ENCODE measurements around the gene METRNL.

Gene METRNL

DNA sequence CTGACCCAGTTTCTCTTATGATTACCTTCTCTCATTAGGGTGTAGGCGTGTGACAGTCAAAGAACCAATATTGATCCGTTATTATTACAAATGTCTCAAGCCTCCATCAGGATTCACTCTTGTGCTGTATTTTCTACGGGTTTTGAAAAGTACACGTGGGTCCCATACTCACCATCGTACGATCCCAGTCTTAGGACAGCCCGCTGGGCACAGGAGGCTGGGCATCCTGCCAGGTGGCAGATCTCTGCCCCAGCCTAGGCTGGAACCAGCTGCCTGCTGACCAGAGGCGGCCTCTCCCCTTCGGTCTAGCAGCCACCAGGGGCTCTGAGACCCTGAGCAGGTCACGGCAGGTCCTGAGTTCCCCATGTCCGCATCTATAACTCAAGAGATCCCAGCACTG, 2.0 kb upstream of the METRNL start:
- ChIA-PET CTCF (interaction anchor here (1.0 kb wide), 1 partner anchor 123 kb away, joined by 3 read pairs; no protein-coding TSS in a partner anchor), POLR2A (no interaction called here)
- peaks cover 0 to 28% (median 10%) of the 10 kb centered on the region in 5 experiments for H3K27me3 ChIP-seq (replicated peaks in 2 of 5; ENCODE audit: control insufficient read depth in 4 of 5, insufficient read depth in 5 of 5, low read length in 4 of 5)
- peaks cover 4 to 33% (median 31%) of the 10 kb centered on the region in 4 experiments for H3K4me1 ChIP-seq (ENCODE audit: control extremely low read depth in 1 of 4, control insufficient read depth in 4 of 4, insufficient read depth in 4 of 4, low read length in 3 of 4)
- no peak overlapping the region for H3K27ac ChIP-seq (ENCODE audit: insufficient read depth in 1 of 2, low read depth in 1 of 2, low read length in 2 of 2, poor library complexity in 1 of 2, severe bottlenecking in 2 of 2)
- no peaks in the 10 kb centered on the region for H3K36me3 ChIP-seq (ENCODE audit: control insufficient read depth in 4 of 4, insufficient read depth in 4 of 4, low read length in 3 of 4)
- H3K9me3 ChIP-seq (ENCODE audit: control extremely low read depth in 1 of 5, control insufficient read depth in 4 of 5, insufficient read depth in 2 of 5, low read depth in 1 of 5, low read length in 4 of 5) = no peaks in the 10 kb centered on the region
- H3K4me3 ChIP-seq (ENCODE audit: control insufficient read depth in 1 of 7, extremely low read depth in 1 of 7, insufficient read depth in 4 of 7, low read depth in 2 of 7, low read length in 6 of 7) = no peak overlapping the region
- WGBS (ENCODE audit: insufficient coverage) = 92% methylated on average over 11 of the region's 11 CpGs
- DNase-seq = no peak

GRCh38 chr17:83077939-83078338, 1.5 kb upstream of the METRNL start:
- DNase-seq = no peak
- H3K4me3 ChIP-seq (ENCODE audit: control insufficient read depth in 1 of 7, extremely low read depth in 1 of 7, insufficient read depth in 4 of 7, low read depth in 2 of 7, low read length in 6 of 7) = no peak overlapping the region
- WGBS (ENCODE audit: insufficient coverage) = 83% methylated on average over 5 of the region's 7 CpGs
- peaks cover 6 to 39% (median 31%) of the 10 kb centered on the region in 4 experiments for H3K4me1 ChIP-seq (ENCODE audit: control extremely low read depth in 1 of 4, control insufficient read depth in 4 of 4, insufficient read depth in 4 of 4, low read length in 3 of 4)
- H3K36me3 ChIP-seq (ENCODE audit: control insufficient read depth in 4 of 4, insufficient read depth in 4 of 4, low read length in 3 of 4) = no peaks in the 10 kb centered on the region
- no peaks in the 10 kb centered on the region for H3K9me3 ChIP-seq (ENCODE audit: control extremely low read depth in 1 of 5, control insufficient read depth in 4 of 5, insufficient read depth in 2 of 5, low read depth in 1 of 5, low read length in 4 of 5)
- CTCF ChIA-PET = no interaction called here
- POLR2A ChIA-PET = no interaction called here
- no peak overlapping the region for H3K27ac ChIP-seq (ENCODE audit: insufficient read depth in 1 of 2, low read depth in 1 of 2, low read length in 2 of 2, poor library complexity in 1 of 2, severe bottlenecking in 2 of 2)
- H3K27me3 ChIP-seq (replicated peaks in 2 of 5; ENCODE audit: control insufficient read depth in 4 of 5, insufficient read depth in 5 of 5, low read length in 4 of 5) = peaks cover 0 to 28% (median 10%) of the 10 kb centered on the region in 5 experiments

GRCh38 chr17:83078378-83079351, 744 bp upstream of the METRNL start:
- no peak for DNase-seq
- Histone ChIP-seq H3K36me3 (ENCODE audit: control insufficient read depth in 4 of 4, insufficient read depth in 4 of 4, low read length in 3 of 4) (no peaks in the 10 kb centered on the region), H3K4me3 (ENCODE audit: control insufficient read depth in 1 of 7, extremely low read depth in 1 of 7, insufficient read depth in 4 of 7, low read depth in 2 of 7, low read length in 6 of 7) (peak overlapping the region; percentile 15 to 72 (median 62)), H3K27me3 (replicated peaks in 2 of 5; ENCODE audit: control insufficient read depth in 4 of 5, insufficient read depth in 5 of 5, low read length in 4 of 5) (peaks cover 0 to 28% (median 10%) of the 10 kb centered on the region in 5 experiments), H3K9me3 (ENCODE audit: control extremely low read depth in 1 of 5, control insufficient read depth in 4 of 5, insufficient read depth in 2 of 5, low read depth in 1 of 5, low read length in 4 of 5) (no peaks in the 10 kb centered on the region), H3K4me1 (ENCODE audit: control extremely low read depth in 1 of 4, control insufficient read depth in 4 of 4, insufficient read depth in 4 of 4, low read length in 3 of 4) (peaks cover 6 to 44% (median 34%) of the 10 kb centered on the region in 4 experiments), H3K27ac (ENCODE audit: insufficient read depth in 1 of 2, low read depth in 1 of 2, low read length in 2 of 2, poor library complexity in 1 of 2, severe bottlenecking in 2 of 2) (no peak overlapping the region)
- ChIA-PET POLR2A (interaction anchor here (0.6 to 1.3 kb wide), 6 partner anchors 7 to 122 kb away, joined by 3 to 4 read pairs (median 3); no protein-coding TSS in a partner anchor), CTCF (no interaction called here)
- WGBS (ENCODE audit: insufficient coverage) = 6% methylated on average over 93 of the region's 93 CpGs

DNA sequence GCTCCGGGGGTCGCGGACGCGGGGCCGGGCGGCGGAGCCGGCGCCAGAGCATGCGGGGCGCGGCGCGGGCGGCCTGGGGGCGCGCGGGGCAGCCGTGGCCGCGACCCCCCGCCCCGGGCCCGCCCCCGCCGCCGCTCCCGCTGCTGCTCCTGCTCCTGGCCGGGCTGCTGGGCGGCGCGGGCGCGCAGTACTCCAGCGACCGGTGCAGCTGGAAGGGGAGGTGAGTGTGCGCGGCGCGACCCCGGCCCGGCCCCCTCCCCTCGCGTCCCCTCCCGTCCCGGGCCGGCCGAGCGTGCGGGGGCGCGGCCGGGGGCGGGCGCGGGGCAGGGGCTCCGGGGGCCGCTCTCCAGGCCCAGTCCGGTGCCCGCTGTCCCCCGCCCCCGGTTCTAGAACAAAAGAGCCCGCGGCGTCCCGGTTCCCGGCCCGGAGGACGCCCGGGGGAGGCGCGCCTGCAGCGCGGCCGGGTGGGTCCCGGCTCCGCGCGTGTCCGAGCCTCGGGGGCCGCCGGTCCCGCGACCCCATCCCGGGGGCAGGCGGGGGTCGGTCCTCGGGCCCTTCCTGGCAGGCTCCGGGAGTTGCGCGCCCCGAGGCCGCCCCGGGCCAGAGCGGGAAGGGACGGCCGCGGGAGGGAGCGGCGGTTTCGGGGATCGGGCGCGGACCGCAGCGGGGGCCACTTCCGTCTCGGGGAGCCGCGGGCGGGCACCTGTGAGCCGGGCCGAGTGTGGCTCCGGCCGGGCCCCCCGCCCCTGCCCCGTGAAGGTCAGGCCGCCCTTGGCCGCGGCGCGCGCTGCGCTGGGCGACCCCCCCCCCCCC, 563 bp downstream of the METRNL start:
- Histone ChIP-seq H3K36me3 (ENCODE audit: control insufficient read depth in 4 of 4, insufficient read depth in 4 of 4, low read length in 3 of 4) (peaks cover 0 to 4% (median 0%) of the 10 kb centered on the region in 4 experiments), H3K4me1 (ENCODE audit: control extremely low read depth in 1 of 4, control insufficient read depth in 4 of 4, insufficient read depth in 4 of 4, low read length in 3 of 4) (peaks cover 6 to 48% (median 40%) of the 10 kb centered on the region in 4 experiments), H3K27me3 (replicated peaks in 2 of 5; ENCODE audit: control insufficient read depth in 4 of 5, insufficient read depth in 5 of 5, low read length in 4 of 5) (peaks cover 0 to 28% (median 10%) of the 10 kb centered on the region in 5 experiments), H3K27ac (ENCODE audit: insufficient read depth in 1 of 2, low read depth in 1 of 2, low read length in 2 of 2, poor library complexity in 1 of 2, severe bottlenecking in 2 of 2) (no peak overlapping the region), H3K9me3 (ENCODE audit: control extremely low read depth in 1 of 5, control insufficient read depth in 4 of 5, insufficient read depth in 2 of 5, low read depth in 1 of 5, low read length in 4 of 5) (no peaks in the 10 kb centered on the region), H3K4me3 (ENCODE audit: control insufficient read depth in 1 of 7, extremely low read depth in 1 of 7, insufficient read depth in 4 of 7, low read depth in 2 of 7, low read length in 6 of 7) (peak overlapping the region; percentile 47 to 73 (median 66))
- POLR2A ChIA-PET = interaction anchor here (0.6 to 1.3 kb wide), 8 partner anchors 9 to 121 kb away, joined by 3 to 5 read pairs (median 3); no protein-coding TSS in a partner anchor
- CTCF ChIA-PET = no interaction called here
- 0% methylated on average over 48 of the region's 127 CpGs for WGBS (ENCODE audit: insufficient coverage)
- DNase-seq = no peak

GRCh38 chr17:83080579-83080857, 1.1 kb downstream of the METRNL start:
- 0% methylated on average over 32 of the region's 44 CpGs for WGBS (ENCODE audit: insufficient coverage)
- no peaks in the 10 kb centered on the region for H3K9me3 ChIP-seq (ENCODE audit: control extremely low read depth in 1 of 5, control insufficient read depth in 4 of 5, insufficient read depth in 2 of 5, low read depth in 1 of 5, low read length in 4 of 5)
- H3K27me3 ChIP-seq (replicated peaks in 2 of 5; ENCODE audit: control insufficient read depth in 4 of 5, insufficient read depth in 5 of 5, low read length in 4 of 5) = peaks cover 0 to 28% (median 10%) of the 10 kb centered on the region in 5 experiments
- H3K4me3 ChIP-seq (ENCODE audit: control insufficient read depth in 1 of 7, extremely low read depth in 1 of 7, insufficient read depth in 4 of 7, low read depth in 2 of 7, low read length in 6 of 7) = peak overlapping the region; percentile 15 to 73 (median 67)
- CTCF ChIA-PET = no interaction called here
- peaks cover 6 to 48% (median 40%) of the 10 kb centered on the region in 4 experiments for H3K4me1 ChIP-seq (ENCODE audit: control extremely low read depth in 1 of 4, control insufficient read depth in 4 of 4, insufficient read depth in 4 of 4, low read length in 3 of 4)
- POLR2A ChIA-PET = interaction anchor here (1.0 kb wide), 1 partner anchor 45 kb away, joined by 3 read pairs; no protein-coding TSS in a partner anchor
- no peak for DNase-seq
- H3K27ac ChIP-seq (ENCODE audit: insufficient read depth in 1 of 2, low read depth in 1 of 2, low read length in 2 of 2, poor library complexity in 1 of 2, severe bottlenecking in 2 of 2) = no peak overlapping the region
- H3K36me3 ChIP-seq (ENCODE audit: control insufficient read depth in 4 of 4, insufficient read depth in 4 of 4, low read length in 3 of 4) = peaks cover 0 to 4% (median under 1%) of the 10 kb centered on the region in 4 experiments

- WGBS (ENCODE audit: insufficient coverage) = under 1% methylated on average over 61 of the region's 91 CpGs
- ChIA-PET POLR2A (interaction anchor here (0.8 to 1.3 kb wide), 3 partner anchors 43 to 120 kb away, joined by 3 read pairs; no protein-coding TSS in a partner anchor), CTCF (no interaction called here)
- peak in 2 of 3 donors; percentile 47 to 59 for DNase-seq
- Histone ChIP-seq H3K4me3 (ENCODE audit: control insufficient read depth in 1 of 7, extremely low read depth in 1 of 7, insufficient read depth in 4 of 7, low read depth in 2 of 7, low read length in 6 of 7) (peak overlapping the region; percentile 19 to 73 (median 67)), H3K36me3 (ENCODE audit: control insufficient read depth in 4 of 4, insufficient read depth in 4 of 4, low read length in 3 of 4) (peaks cover 0 to 5% (median 2%) of the 10 kb centered on the region in 4 experiments), H3K9me3 (ENCODE audit: control extremely low read depth in 1 of 5, control insufficient read depth in 4 of 5, insufficient read depth in 2 of 5, low read depth in 1 of 5, low read length in 4 of 5) (no peaks in the 10 kb centered on the region), H3K27me3 (replicated peaks in 2 of 5; ENCODE audit: control insufficient read depth in 4 of 5, insufficient read depth in 5 of 5, low read length in 4 of 5) (peaks cover 0 to 28% (median 10%) of the 10 kb centered on the region in 5 experiments), H3K4me1 (ENCODE audit: control extremely low read depth in 1 of 4, control insufficient read depth in 4 of 4, insufficient read depth in 4 of 4, low read length in 3 of 4) (peaks cover 6 to 53% (median 40%) of the 10 kb centered on the region in 4 experiments), H3K27ac (ENCODE audit: insufficient read depth in 1 of 2, low read depth in 1 of 2, low read length in 2 of 2, poor library complexity in 1 of 2, severe bottlenecking in 2 of 2) (no peak overlapping the region)
Measured at GRCh38 chr17:83080858-83081683, 1.7 kb downstream of the METRNL start.

Measured in common myeloid progenitor, CD34-positive (primary cell).